Measurements from ENCODE around the gene SLC35D1. TPM values are rescaled to one million over a fixed set of nuclear protein-coding genes. Genes with fewer than 3 reads are reported as not detected.

The SLC35D1 gene
- total and polyA plus RNA-seq, 2 donors from 2014 or later: 5.7 to 11.8 TPM

DNA sequence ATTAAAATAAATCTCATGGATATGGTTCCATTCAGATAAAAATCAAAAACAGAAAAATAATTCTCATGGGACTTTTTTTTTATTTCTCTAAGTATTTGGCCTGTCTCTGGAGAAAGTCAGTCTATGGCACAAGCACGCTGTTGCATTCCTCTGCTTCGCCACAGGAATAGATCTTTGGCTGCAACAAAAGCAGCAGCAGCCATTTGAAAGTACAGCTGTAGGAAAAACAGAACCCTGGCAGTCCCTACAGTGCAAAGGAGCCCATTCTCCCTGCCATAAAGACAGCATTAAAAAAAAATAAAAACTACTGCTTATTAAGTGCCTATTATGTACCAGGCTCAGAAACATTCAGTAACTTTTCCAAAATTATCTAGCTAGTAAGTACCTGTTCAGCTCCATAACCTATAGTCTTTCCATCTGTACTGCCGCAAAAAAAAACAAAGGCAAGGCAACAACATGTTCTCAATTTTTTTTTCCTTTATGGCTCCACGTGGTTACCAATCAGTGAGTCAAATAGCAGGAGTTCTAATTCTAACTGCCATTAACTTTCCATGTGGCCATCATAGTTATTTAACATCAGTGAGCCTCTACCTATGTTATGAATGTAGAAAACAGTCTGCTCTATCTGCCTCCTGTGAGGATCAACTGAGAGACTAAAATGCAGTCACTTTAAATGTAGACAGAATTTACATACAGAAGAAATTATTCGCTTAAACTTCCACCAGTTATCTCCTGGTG lies 22.7 kb downstream of the SLC35D1 start:
- Histone ChIP-seq H3K4me3 (ENCODE audit: low read length in 3 of 3) (no peak overlapping the region), H3K9me3 (ENCODE audit: control insufficient read depth in 2 of 3, insufficient read depth in 1 of 3, low read length in 3 of 3) (peaks cover 0 to 1% (median 0%) of the 10 kb centered on the region in 3 donors), H3K27ac (ENCODE audit: low read depth in 2 of 2, low read length in 2 of 2) (no peak overlapping the region), H3K36me3 (ENCODE audit: control insufficient read depth in 2 of 3, insufficient read depth in 3 of 3, low read length in 3 of 3) (peaks cover 0 to 3% (median 3%) of the 10 kb centered on the region in 3 donors), H3K4me1 (ENCODE audit: control insufficient read depth in 2 of 3, insufficient read depth in 2 of 3, low read depth in 1 of 3, low read length in 3 of 3) (peaks cover 0 to 4% (median 0%) of the 10 kb centered on the region in 3 donors), H3K9ac (ENCODE audit: low read length in 3 of 3) (no peak overlapping the region), H3K27me3 (ENCODE audit: control insufficient read depth, insufficient read depth, low read length) (no peaks in the 10 kb centered on the region)
- no peak for DNase-seq
- FAIRE-seq: no peak
- TF ChIP-seq, protein P1, sequence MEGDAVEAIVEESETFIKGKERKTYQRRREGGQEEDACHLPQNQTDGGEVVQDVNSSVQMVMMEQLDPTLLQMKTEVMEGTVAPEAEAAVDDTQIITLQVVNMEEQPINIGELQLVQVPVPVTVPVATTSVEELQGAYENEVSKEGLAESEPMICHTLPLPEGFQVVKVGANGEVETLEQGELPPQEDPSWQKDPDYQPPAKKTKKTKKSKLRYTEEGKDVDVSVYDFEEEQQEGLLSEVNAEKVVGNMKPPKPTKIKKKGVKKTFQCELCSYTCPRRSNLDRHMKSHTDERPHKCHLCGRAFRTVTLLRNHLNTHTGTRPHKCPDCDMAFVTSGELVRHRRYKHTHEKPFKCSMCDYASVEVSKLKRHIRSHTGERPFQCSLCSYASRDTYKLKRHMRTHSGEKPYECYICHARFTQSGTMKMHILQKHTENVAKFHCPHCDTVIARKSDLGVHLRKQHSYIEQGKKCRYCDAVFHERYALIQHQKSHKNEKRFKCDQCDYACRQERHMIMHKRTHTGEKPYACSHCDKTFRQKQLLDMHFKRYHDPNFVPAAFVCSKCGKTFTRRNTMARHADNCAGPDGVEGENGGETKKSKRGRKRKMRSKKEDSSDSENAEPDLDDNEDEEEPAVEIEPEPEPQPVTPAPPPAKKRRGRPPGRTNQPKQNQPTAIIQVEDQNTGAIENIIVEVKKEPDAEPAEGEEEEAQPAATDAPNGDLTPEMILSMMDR (IDR thresholded peaks at IDR 0.05; ENCODE audit: borderline replicate concordance, extremely low read depth, insufficient read depth): no peak
- intact Hi-C loops (cut with DNase I): no loop called here

DNA sequence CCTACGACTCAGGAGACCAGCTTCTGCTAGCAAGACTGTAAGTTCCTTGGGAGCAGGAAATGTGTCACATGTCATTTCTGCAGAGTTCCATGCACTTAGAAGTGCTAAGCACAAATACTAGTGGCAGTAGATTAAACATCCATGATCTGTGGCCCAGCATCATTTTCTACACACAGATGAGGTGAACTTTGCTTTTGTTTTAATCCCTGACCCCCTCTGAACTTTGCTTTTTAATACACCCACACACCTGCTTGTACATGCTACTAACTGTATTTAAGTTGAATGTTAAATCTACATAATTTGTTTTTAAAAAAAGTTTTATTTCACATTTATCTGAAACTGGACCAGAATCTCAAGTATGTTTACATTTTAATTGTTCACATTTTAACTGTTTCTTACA lies 24.5 kb downstream of the SLC35D1 start:
- H3K27ac ChIP-seq (ENCODE audit: low read depth in 2 of 2, low read length in 2 of 2): no peak overlapping the region

DNA sequence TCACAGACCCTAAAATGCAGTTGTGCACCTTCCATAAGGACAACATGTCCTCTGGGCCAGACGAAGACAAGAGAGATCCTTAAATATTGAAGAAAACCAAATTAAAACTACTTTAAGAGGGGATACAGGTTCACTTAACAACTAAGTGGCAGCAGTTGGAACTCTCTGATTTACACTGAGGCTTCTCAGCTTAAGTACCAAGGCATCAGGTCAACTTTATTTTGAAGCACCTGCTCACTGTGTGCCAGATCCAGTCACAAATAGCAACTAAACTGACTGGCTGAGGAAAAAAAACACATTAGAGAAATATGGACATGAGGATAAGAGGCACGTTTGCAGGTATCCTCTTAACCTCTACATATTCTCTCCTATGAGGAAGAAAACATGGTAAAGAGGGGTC lies 33.2 kb downstream of the SLC35D1 start:
- no peaks in the 10 kb centered on the region for H3K27me3 ChIP-seq (ENCODE audit: control insufficient read depth, insufficient read depth, low read length)
- TF ChIP-seq, protein P1 (IDR thresholded peaks at IDR 0.05; ENCODE audit: borderline replicate concordance, extremely low read depth, insufficient read depth): no peak
- no peak overlapping the region for H3K4me3 ChIP-seq (ENCODE audit: low read length in 3 of 3)
- no peak overlapping the region for H3K9ac ChIP-seq (ENCODE audit: low read length in 3 of 3)
- H3K27ac ChIP-seq (ENCODE audit: low read depth in 2 of 2, low read length in 2 of 2): no peak overlapping the region
- intact Hi-C loops (cut with DNase I): no loop called here
- H3K9me3 ChIP-seq (ENCODE audit: control insufficient read depth in 2 of 3, insufficient read depth in 1 of 3, low read length in 3 of 3): no peaks in the 10 kb centered on the region
- FAIRE-seq: no peak
- H3K4me1 ChIP-seq (ENCODE audit: control insufficient read depth in 2 of 3, insufficient read depth in 2 of 3, low read depth in 1 of 3, low read length in 3 of 3): peaks cover 0 to 15% (median 0%) of the 10 kb centered on the region in 3 donors
- peaks cover 0 to 3% (median 0%) of the 10 kb centered on the region in 3 donors for H3K36me3 ChIP-seq (ENCODE audit: control insufficient read depth in 2 of 3, insufficient read depth in 3 of 3, low read length in 3 of 3)
- DNase-seq: no peak

More for the DNA sequence above, 24.5 kb downstream of the SLC35D1 start:
- intact Hi-C loops (cut with DNase I): no loop called here
- Histone ChIP-seq H3K27me3 (ENCODE audit: control insufficient read depth, insufficient read depth, low read length) (no peaks in the 10 kb centered on the region), H3K36me3 (ENCODE audit: control insufficient read depth in 2 of 3, insufficient read depth in 3 of 3, low read length in 3 of 3) (peaks cover 0 to 3% (median 3%) of the 10 kb centered on the region in 3 donors), H3K9ac (ENCODE audit: low read length in 3 of 3) (no peak overlapping the region), H3K4me3 (ENCODE audit: low read length in 3 of 3) (no peak overlapping the region), H3K9me3 (ENCODE audit: control insufficient read depth in 2 of 3, insufficient read depth in 1 of 3, low read length in 3 of 3) (no peaks in the 10 kb centered on the region), H3K4me1 (ENCODE audit: control insufficient read depth in 2 of 3, insufficient read depth in 2 of 3, low read depth in 1 of 3, low read length in 3 of 3) (peaks cover 0 to 4% (median 0%) of the 10 kb centered on the region in 3 donors)
- TF ChIP-seq, protein P1 (IDR thresholded peaks at IDR 0.05; ENCODE audit: borderline replicate concordance, extremely low read depth, insufficient read depth): no peak
- FAIRE-seq: no peak
- no peak for DNase-seq

Data from kidney (tissue), 14 donors.